ENCODE results near the gene RBP2. TPM values are rescaled to one million over a fixed set of nuclear protein-coding genes. Genes with fewer than 3 reads are reported as not detected.
A peak's percentile ranks its signal among the peaks of the same experiment; 100 is the strongest.

RBP2 gene
- total RNA-seq, 1 donor from 2014 or later, result not detected

DNA sequence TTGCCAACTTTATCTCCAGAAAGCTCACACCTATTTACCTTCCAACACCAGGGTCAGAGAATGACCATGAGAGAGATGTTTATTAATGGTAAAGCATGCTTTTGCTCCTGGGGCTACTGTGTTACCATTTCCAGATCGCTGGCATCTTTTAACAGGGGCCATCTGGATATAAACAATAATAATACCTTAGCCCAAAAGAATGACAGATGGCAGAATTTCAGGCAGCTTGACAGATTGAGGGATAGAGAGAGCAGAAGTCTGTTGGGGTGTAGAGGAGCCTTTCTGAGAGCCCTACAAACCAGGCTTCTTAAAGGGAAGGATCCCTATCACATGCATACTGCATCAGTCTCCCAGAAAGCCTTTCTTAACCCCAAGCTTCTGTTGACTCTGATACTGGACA, 45.5 kb upstream of the RBP2 start:
- TF ChIP-seq, protein P1, sequence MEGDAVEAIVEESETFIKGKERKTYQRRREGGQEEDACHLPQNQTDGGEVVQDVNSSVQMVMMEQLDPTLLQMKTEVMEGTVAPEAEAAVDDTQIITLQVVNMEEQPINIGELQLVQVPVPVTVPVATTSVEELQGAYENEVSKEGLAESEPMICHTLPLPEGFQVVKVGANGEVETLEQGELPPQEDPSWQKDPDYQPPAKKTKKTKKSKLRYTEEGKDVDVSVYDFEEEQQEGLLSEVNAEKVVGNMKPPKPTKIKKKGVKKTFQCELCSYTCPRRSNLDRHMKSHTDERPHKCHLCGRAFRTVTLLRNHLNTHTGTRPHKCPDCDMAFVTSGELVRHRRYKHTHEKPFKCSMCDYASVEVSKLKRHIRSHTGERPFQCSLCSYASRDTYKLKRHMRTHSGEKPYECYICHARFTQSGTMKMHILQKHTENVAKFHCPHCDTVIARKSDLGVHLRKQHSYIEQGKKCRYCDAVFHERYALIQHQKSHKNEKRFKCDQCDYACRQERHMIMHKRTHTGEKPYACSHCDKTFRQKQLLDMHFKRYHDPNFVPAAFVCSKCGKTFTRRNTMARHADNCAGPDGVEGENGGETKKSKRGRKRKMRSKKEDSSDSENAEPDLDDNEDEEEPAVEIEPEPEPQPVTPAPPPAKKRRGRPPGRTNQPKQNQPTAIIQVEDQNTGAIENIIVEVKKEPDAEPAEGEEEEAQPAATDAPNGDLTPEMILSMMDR (IDR thresholded peaks at IDR 0.05; ENCODE audit: insufficient read depth, low read length, severe bottlenecking), result no peak
- H3K36me3 ChIP-seq (ENCODE audit: control insufficient read depth, insufficient read depth, low read length), result no peaks in the 10 kb centered on the region
- DNase-seq (ENCODE audit: low read depth) (no peak), FAIRE-seq (no peak)
- H3K27me3 ChIP-seq (ENCODE audit: control insufficient read depth, insufficient read depth, low read length), result no peaks in the 10 kb centered on the region
- no peak overlapping the region for H3K4me3 ChIP-seq (ENCODE audit: low read depth, low read length)

DNA sequence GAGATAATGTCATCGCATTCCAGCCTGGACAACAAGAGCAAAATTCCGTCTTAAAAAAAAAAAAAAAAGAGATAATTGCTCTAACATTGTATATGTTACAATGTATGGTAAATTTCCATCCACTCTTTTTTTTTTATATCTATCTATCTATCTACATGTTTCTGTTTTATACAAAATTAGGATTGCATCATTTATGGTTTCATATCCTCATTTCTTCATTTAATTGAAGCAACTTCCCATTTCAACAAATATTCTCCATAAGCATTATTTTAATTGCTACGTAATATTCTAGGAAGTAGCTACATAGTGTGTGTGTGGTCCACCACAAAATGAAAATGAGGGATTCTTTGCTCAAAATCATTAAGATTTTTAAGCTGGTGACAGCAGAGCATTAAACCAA, 44.8 kb upstream of the RBP2 start:
- no peaks in the 10 kb centered on the region for H3K36me3 ChIP-seq (ENCODE audit: control insufficient read depth, insufficient read depth, low read length)
- FAIRE-seq, result no peak
- no peaks in the 10 kb centered on the region for H3K27me3 ChIP-seq (ENCODE audit: control insufficient read depth, insufficient read depth, low read length)
- DNase-seq (ENCODE audit: low read depth), result no peak
- TF ChIP-seq, protein P1 (IDR thresholded peaks at IDR 0.05; ENCODE audit: insufficient read depth, low read length, severe bottlenecking), result no peak
- no peak overlapping the region for H3K4me3 ChIP-seq (ENCODE audit: low read depth, low read length)

DNA sequence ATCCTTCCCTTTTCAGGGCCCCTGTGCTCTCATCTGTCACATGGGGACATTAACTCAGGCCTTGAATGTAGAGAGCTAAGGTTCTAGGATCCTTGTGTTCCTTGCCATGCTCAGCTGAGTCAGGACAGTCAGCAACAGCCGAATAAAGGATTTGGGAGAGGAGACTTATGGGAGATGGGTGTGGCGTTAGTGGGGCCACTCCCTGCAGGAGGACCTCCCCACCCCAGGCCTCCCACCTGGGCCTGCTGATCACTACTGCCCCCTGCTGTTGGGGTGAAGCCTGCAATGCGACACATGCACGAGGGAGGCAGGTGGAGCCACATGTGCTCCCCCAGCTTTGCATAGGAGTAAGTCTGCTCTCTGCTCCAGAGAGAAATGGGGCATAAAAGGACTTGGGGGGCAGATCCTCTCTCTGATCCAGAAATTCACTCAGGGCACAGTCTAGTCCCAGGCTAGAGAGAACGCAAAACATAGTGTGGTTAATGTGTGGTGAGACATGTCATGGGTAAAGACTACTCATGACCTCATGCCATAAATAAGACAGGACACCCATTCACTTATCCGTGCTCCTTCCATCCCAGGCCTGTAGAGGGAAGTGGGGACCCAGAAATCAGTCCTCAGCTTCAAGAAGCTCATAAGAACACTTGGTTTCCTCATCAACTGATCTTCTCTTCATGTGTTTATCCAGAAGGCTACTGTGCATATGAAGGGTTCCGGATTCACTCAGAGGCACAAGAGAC, 43.9 kb upstream of the RBP2 start:
- DNase-seq (ENCODE audit: low read depth) (peak; percentile 47), FAIRE-seq (no peak)
- H3K36me3 ChIP-seq (ENCODE audit: control insufficient read depth, insufficient read depth, low read length), result no peaks in the 10 kb centered on the region
- H3K4me3 ChIP-seq (ENCODE audit: low read depth, low read length), result no peak overlapping the region
- H3K27me3 ChIP-seq (ENCODE audit: control insufficient read depth, insufficient read depth, low read length), result no peaks in the 10 kb centered on the region
- TF ChIP-seq, protein P1 (IDR thresholded peaks at IDR 0.05; ENCODE audit: insufficient read depth, low read length, severe bottlenecking), result peak; percentile 51

DNA sequence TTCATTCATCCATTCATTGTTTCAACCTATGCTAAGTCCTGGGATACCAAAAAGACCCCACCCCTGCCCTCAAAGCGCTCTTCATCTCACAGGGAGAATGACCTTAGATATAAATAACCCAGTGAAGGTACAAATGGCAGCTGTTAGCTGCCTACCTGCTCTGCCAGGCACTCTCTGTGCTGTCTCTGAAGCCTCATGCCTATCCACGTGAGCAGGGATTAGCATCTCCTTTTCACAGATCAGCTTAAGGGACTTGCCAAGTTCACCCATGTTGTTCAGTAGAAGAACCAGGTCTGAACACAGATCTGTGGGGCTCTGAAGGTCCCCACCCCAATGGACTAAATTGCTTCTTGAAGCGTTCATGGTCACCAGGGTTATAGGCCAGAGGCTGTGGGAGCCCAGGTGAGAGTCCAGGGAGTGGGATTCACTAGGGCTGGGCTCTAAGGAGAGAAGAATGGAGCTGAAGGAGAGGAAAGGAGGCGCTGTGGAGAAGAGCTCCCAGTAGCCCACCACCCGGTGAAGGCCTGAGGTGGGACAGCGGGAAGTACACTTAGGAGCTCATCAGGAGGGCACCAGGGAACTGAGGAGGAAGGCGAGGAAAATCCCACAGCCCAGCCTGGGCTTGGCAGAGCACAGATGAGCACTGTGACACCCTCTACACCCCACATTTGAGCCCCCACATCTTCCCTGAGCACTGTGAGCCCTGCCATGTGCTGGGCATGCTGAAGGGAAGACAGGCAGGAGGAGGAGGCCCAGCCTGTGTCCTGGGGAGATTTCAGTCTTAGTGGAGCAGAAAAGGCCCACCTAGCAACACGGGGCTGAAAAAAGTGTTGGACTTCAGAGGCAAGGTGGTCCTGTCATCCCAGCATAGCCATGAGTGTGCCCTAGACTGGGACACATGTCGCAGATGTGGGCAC, 42.9 kb upstream of the RBP2 start:
- no peak overlapping the region for H3K4me3 ChIP-seq (ENCODE audit: low read depth, low read length)
- TF ChIP-seq, protein P1 (IDR thresholded peaks at IDR 0.05; ENCODE audit: insufficient read depth, low read length, severe bottlenecking), result no peak
- FAIRE-seq (peak; percentile 28), DNase-seq (ENCODE audit: low read depth) (no peak)
- H3K36me3 ChIP-seq (ENCODE audit: control insufficient read depth, insufficient read depth, low read length), result no peaks in the 10 kb centered on the region
- H3K27me3 ChIP-seq (ENCODE audit: control insufficient read depth, insufficient read depth, low read length), result no peaks in the 10 kb centered on the region

DNA sequence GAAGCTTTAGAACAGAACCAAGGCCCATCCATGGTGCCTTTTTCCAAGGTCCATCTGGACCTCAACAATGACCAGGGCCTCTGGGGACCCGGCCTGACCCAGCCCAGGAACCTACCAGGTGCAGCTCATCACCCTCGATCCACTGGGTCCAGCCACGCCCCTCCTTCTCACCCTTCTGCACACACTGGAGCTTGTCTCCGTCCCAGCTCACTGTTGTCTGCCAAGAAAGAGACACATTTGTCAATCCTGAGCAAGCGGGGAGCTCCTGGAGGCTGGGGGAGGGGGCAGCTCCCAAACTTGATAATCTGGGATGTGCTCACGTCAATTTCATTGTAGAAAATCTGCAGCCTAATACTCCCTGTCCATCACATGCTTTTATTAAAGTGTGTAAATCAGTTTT, 42.0 kb upstream of the RBP2 start:
- H3K27me3 ChIP-seq (ENCODE audit: control insufficient read depth, insufficient read depth, low read length), result no peaks in the 10 kb centered on the region
- no peak for DNase-seq (ENCODE audit: low read depth)
- no peak overlapping the region for H3K4me3 ChIP-seq (ENCODE audit: low read depth, low read length)
- TF ChIP-seq, protein P1 (IDR thresholded peaks at IDR 0.05; ENCODE audit: insufficient read depth, low read length, severe bottlenecking), result no peak
- H3K36me3 ChIP-seq (ENCODE audit: control insufficient read depth, insufficient read depth, low read length), result no peaks in the 10 kb centered on the region
- FAIRE-seq, result no peak
